DND-41 (cell line): ENCODE data around the gene AASS.

Experiments
- EZH2 ChIP-seq: IDR thresholded peaks from 3 replicates; pipeline ENCODE4 v1.6.1; 2012; ENCODE audit warnings: borderline replicate concordance, low read depth, mild to moderate bottlenecking, moderate library complexity, low read length, inconsistent platforms; ENCODE audit not compliant: severe bottlenecking
- TF ChIP-seq, protein P1 (sequence below): IDR thresholded peaks from 2 replicates; pipeline ENCODE4 v1.5.1; 2012; ENCODE audit warnings: borderline replicate concordance, low read length, moderate library complexity, mild to moderate bottlenecking; ENCODE audit not compliant: poor library complexity, severe bottlenecking; ENCODE audit errors: extremely low read depth

GRCh38 chr7:122136078-122136477 is 8.0 kb downstream of the AASS start:
- TF ChIP-seq, protein P1, sequence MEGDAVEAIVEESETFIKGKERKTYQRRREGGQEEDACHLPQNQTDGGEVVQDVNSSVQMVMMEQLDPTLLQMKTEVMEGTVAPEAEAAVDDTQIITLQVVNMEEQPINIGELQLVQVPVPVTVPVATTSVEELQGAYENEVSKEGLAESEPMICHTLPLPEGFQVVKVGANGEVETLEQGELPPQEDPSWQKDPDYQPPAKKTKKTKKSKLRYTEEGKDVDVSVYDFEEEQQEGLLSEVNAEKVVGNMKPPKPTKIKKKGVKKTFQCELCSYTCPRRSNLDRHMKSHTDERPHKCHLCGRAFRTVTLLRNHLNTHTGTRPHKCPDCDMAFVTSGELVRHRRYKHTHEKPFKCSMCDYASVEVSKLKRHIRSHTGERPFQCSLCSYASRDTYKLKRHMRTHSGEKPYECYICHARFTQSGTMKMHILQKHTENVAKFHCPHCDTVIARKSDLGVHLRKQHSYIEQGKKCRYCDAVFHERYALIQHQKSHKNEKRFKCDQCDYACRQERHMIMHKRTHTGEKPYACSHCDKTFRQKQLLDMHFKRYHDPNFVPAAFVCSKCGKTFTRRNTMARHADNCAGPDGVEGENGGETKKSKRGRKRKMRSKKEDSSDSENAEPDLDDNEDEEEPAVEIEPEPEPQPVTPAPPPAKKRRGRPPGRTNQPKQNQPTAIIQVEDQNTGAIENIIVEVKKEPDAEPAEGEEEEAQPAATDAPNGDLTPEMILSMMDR = no peak
- TF ChIP-seq EZH2 = no peak
